Subcutaneous adipose tissue (tissue), 4 donors: Measurements from ENCODE around the gene ZNF234. TPM values are rescaled to one million over a fixed set of nuclear protein-coding genes. Genes with fewer than 3 reads are reported as not detected.

Experiments
- CTCF ChIP-seq: fragments of 450-650 bp; IDR thresholded peaks from one replicate; pipeline ENCODE4 v1.5.1; 2016; ENCODE audit warnings: low read depth, mild to moderate bottlenecking, control low read depth, antibody characterized with exemption, moderate library complexity
- total RNA-seq, 4 donors: library from RNA; depleted of rRNA; stranded (reverse); fragments of >200 nt; gene quantifications; one replicate each; pipeline ENCODE4 v1.1.0, GENCODE V29; 2016

Gene ZNF234
- total RNA-seq, 4 donors from 2014 or later: 4.9 to 9.1 (median 7.4) TPM

GRCh38 chr19:44113138-44113783, 28.1 kb upstream of the ZNF234 start, which contains the start of gene ZNF225:
Gene ZNF225 (plus strand): TSS chr19:44113399. CDS start chr19:44115828, 2,429 bp downstream.
- TF ChIP-seq CTCF: no peak

GRCh38 chr19:44113784-44114390, 27.5 kb upstream of the ZNF234 start:
- TF ChIP-seq CTCF: no peak

- no peak for TF ChIP-seq CTCF
Observed at GRCh38 chr19:44131955-44132354, 9.4 kb upstream of the ZNF234 start.

- TF ChIP-seq CTCF: no peak
Observed at GRCh38 chr19:44142059-44142433, 692 bp downstream of the ZNF234 start.

GRCh38 chr19:44149776-44150175, 8.4 kb downstream of the ZNF234 start:
- TF ChIP-seq CTCF: no peak

- no peak for TF ChIP-seq CTCF
Observed at GRCh38 chr19:44151491-44151890, 10.1 kb downstream of the ZNF234 start.

GRCh38 chr19:44156475-44156874, 15.1 kb downstream of the ZNF234 start:
- TF ChIP-seq CTCF: no peak
